ENCODE data around the gene MFAP4. TPM values are rescaled to one million over a fixed set of nuclear protein-coding genes. Genes with fewer than 3 reads are reported as not detected.

MFAP4 gene
- total and polyA plus RNA-seq, 3 experiments from 2014 or later: not detected

DNA sequence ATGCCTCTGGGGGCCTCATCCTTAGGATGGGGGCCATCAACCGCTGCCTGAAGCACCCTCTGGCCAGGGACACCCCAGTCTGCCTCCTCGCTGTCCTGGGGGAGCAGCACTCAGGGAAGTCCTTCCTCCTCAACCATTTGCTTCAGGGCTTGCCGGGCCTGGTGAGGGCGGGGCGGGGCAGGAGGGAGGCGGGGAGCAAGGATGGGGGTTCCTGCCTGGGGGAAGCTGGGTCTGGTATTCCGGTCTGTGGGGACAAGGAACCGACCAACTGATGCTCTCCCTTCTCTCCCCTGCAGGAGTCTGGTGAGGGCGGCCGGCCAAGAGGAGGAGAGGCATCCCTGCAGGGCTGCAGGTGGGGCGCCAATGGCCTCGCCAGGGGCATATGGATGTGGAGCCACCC, 26.0 kb upstream of the MFAP4 start:
- Histone ChIP-seq H3K4me1 (ENCODE audit: insufficient read depth, low read length) (no peaks in the 10 kb centered on the region), H3K36me3 (ENCODE audit: insufficient read depth, low read length) (no peaks in the 10 kb centered on the region), H3K4me3 (ENCODE audit: low read length) (no peak overlapping the region), H3K9me3 (ENCODE audit: low read length) (no peaks in the 10 kb centered on the region), H3K27ac (ENCODE audit: low read depth, low read length) (no peak overlapping the region), H3K27me3 (ENCODE audit: insufficient read depth, low read length, poor library complexity, severe bottlenecking) (no peaks in the 10 kb centered on the region)
- H3K27ac Mint-ChIP-seq: no peak overlapping the region
- no peak overlapping the region for H3K4me3 Mint-ChIP-seq
- DNase-seq: no peak
- H3K27me3 Mint-ChIP-seq: no peaks in the 10 kb centered on the region
- POLR2A ChIA-PET: no interaction called here
- CTCF ChIA-PET: no interaction called here
- no peaks in the 10 kb centered on the region for H3K36me3 Mint-ChIP-seq
- H3K4me1 Mint-ChIP-seq: peaks cover 0 to 6% (median 0%) of the 10 kb centered on the region in 3 donors
- H3K9me3 Mint-ChIP-seq: no peaks in the 10 kb centered on the region

DNA sequence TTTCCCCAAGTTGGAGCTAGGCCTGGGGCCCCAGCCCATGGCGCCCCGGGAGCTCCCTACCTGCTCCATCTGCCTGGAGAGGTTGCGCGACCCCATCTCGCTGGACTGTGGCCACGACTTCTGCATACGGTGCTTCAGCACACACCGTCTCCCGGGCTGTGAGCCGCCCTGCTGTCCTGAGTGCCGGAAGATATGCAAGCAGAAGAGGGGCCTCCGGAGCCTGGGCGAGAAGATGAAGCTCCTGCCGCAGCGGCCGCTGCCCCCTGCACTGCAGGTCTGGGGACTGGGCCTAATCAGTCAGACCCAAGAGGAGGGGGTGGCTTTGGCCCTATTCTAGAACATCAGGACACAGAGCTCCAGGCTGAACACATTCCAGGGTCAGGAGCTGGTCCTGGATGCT, 25.5 kb upstream of the MFAP4 start:
- no peak overlapping the region for H3K4me3 Mint-ChIP-seq
- H3K9me3 Mint-ChIP-seq: no peaks in the 10 kb centered on the region

GRCh38 chr17:19411631-19412030, 24.6 kb upstream of the MFAP4 start:
- no peaks in the 10 kb centered on the region for H3K27me3 ChIP-seq (ENCODE audit: insufficient read depth, low read length, poor library complexity, severe bottlenecking)
- Mint-ChIP-seq H3K27me3 (no peaks in the 10 kb centered on the region), H3K27ac (no peak overlapping the region), H3K4me3 (no peak overlapping the region), H3K9me3 (no peaks in the 10 kb centered on the region), H3K36me3 (no peaks in the 10 kb centered on the region), H3K4me1 (no peaks in the 10 kb centered on the region)
- ChIA-PET CTCF (no interaction called here), POLR2A (no interaction called here)
- H3K9me3 ChIP-seq (ENCODE audit: low read length): no peaks in the 10 kb centered on the region
- no peak overlapping the region for H3K4me3 ChIP-seq (ENCODE audit: low read length)
- DNase-seq: no peak
- H3K4me1 ChIP-seq (ENCODE audit: insufficient read depth, low read length): no peaks in the 10 kb centered on the region
- H3K36me3 ChIP-seq (ENCODE audit: insufficient read depth, low read length): no peaks in the 10 kb centered on the region
- H3K27ac ChIP-seq (ENCODE audit: low read depth, low read length): no peak overlapping the region

More for the DNA sequence above, 25.5 kb upstream of the MFAP4 start:
- Mint-ChIP-seq H3K27ac (no peak overlapping the region), H3K36me3 (no peaks in the 10 kb centered on the region), H3K4me1 (peaks cover 0 to 2% (median 0%) of the 10 kb centered on the region in 3 donors), H3K27me3 (no peaks in the 10 kb centered on the region)
- Histone ChIP-seq H3K4me3 (ENCODE audit: low read length) (no peak overlapping the region), H3K27ac (ENCODE audit: low read depth, low read length) (no peak overlapping the region), H3K4me1 (ENCODE audit: insufficient read depth, low read length) (no peaks in the 10 kb centered on the region), H3K36me3 (ENCODE audit: insufficient read depth, low read length) (no peaks in the 10 kb centered on the region), H3K27me3 (ENCODE audit: insufficient read depth, low read length, poor library complexity, severe bottlenecking) (no peaks in the 10 kb centered on the region), H3K9me3 (ENCODE audit: low read length) (no peaks in the 10 kb centered on the region)
- ChIA-PET POLR2A (no interaction called here), CTCF (no interaction called here)
- no peak for DNase-seq

DNA sequence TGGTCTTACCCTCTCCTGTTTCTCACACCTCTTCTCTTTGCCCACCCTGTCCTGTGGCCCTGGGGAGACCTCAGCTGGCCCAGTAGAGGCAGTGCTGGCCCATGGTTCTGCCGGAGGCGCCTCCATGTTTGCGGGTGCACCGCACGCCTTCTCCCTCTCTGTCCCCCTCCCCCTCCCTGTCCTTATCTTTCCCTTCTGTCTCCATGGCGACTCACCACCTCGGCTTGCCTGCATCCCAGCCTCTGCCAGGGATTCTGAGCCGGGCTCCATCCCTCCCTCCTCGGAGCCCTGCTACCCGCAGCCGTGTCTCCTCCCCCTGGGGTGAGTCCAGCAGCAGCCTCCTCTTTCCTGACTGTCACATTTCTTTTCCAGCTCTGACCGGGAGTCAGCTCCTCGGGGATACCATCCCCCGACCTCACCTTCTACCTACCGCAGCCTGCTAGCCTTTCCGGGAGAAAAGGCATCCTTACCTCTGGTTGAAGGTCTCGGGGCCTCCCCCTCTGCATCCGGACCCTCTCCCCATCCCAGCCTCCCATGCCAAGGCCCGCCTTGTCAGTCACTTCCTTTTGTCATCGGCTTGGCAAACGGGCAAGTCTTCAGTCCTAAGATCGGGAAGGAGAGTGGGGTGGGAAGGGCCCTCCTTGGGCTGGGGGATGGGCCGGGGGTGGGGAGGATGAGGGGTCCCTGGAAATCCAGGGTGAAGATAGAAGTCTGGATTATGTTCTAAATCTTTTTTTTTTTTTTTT, 24.1 kb upstream of the MFAP4 start, which contains the start of gene RNF112:
Gene RNF112, plus strand, starts transcription at position 358 of the 746 bp plus-strand sequence. Its CDS starts 177 bp downstream, at position 535.
- Mint-ChIP-seq H3K4me1 (no peaks in the 10 kb centered on the region), H3K4me3 (no peak within 1 kb of the TSS), H3K27me3 (no peaks in the 10 kb centered on the region), H3K36me3 (no peaks in the 10 kb centered on the region), H3K9me3 (no peaks in the 10 kb centered on the region), H3K27ac (peak within 1 kb of the TSS in 2 of 8 donors; percentile 48 to 51)
- H3K9me3 ChIP-seq (ENCODE audit: low read length): no peaks in the 10 kb centered on the region
- CTCF ChIA-PET: no interaction called here
- no peaks in the 10 kb centered on the region for H3K36me3 ChIP-seq (ENCODE audit: insufficient read depth, low read length)
- H3K27ac ChIP-seq (ENCODE audit: low read depth, low read length): no peak within 1 kb of the TSS
- DNase-seq: no peak
- H3K27me3 ChIP-seq (ENCODE audit: insufficient read depth, low read length, poor library complexity, severe bottlenecking): no peaks in the 10 kb centered on the region
- POLR2A ChIA-PET: no interaction called here
- H3K4me3 ChIP-seq (ENCODE audit: low read length): no peak within 1 kb of the TSS
- no peaks in the 10 kb centered on the region for H3K4me1 ChIP-seq (ENCODE audit: insufficient read depth, low read length)

- POLR2A ChIA-PET: no interaction called here
- H3K9me3 ChIP-seq (ENCODE audit: low read length): no peaks in the 10 kb centered on the region
- Mint-ChIP-seq H3K4me3 (no peak overlapping the region), H3K27me3 (no peaks in the 10 kb centered on the region), H3K36me3 (no peaks in the 10 kb centered on the region), H3K4me1 (no peaks in the 10 kb centered on the region), H3K27ac (peak overlapping the region in 2 of 8 donors; percentile 48 to 51), H3K9me3 (no peaks in the 10 kb centered on the region)
- no peaks in the 10 kb centered on the region for H3K27me3 ChIP-seq (ENCODE audit: insufficient read depth, low read length, poor library complexity, severe bottlenecking)
- no peak for DNase-seq
- H3K4me1 ChIP-seq (ENCODE audit: insufficient read depth, low read length): no peaks in the 10 kb centered on the region
- CTCF ChIA-PET: no interaction called here
- H3K36me3 ChIP-seq (ENCODE audit: insufficient read depth, low read length): no peaks in the 10 kb centered on the region
- no peak overlapping the region for H3K27ac ChIP-seq (ENCODE audit: low read depth, low read length)
- H3K4me3 ChIP-seq (ENCODE audit: low read length): no peak overlapping the region
These were observed 23.1 kb upstream of the MFAP4 start for GRCh38 chr17:19410091-19410490.

DNA sequence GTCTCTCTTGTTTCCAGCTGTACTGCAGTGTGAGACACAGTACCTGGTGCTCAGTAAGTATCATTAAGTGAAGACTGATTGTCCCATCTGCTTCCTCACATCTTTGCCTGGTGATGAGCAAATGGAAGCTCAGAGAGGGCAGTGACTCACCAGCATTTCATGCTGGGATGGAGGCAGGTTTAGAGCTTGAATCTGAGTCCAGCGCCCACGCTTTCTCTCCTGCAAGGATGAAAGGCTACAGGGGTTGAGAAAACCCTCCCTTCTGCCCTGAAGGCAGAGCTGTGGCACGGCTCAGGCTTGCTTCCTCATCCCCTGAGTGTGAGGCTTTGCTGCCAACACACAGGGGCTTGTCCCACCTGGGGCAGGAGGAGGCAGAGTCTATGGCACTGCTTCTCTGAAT, 22.5 kb upstream of the MFAP4 start:
- no peak for DNase-seq
- H3K4me1 ChIP-seq (ENCODE audit: insufficient read depth, low read length): no peaks in the 10 kb centered on the region
- Mint-ChIP-seq H3K4me3 (no peak overlapping the region), H3K27ac (no peak overlapping the region), H3K4me1 (no peaks in the 10 kb centered on the region), H3K36me3 (no peaks in the 10 kb centered on the region), H3K9me3 (no peaks in the 10 kb centered on the region), H3K27me3 (no peaks in the 10 kb centered on the region)
- no peak overlapping the region for H3K4me3 ChIP-seq (ENCODE audit: low read length)
- H3K9me3 ChIP-seq (ENCODE audit: low read length): no peaks in the 10 kb centered on the region
- ChIA-PET CTCF (no interaction called here), POLR2A (no interaction called here)
- no peaks in the 10 kb centered on the region for H3K36me3 ChIP-seq (ENCODE audit: insufficient read depth, low read length)
- H3K27ac ChIP-seq (ENCODE audit: low read depth, low read length): no peak overlapping the region
- no peaks in the 10 kb centered on the region for H3K27me3 ChIP-seq (ENCODE audit: insufficient read depth, low read length, poor library complexity, severe bottlenecking)

GRCh38 chr17:19409066-19409465, 22.1 kb upstream of the MFAP4 start:
- Mint-ChIP-seq H3K4me1 (no peaks in the 10 kb centered on the region), H3K36me3 (peaks cover 0 to 1% (median 0%) of the 10 kb centered on the region in 3 donors), H3K27ac (peak overlapping the region in 1 of 8 donors; percentile 54), H3K4me3 (no peak overlapping the region), H3K27me3 (no peaks in the 10 kb centered on the region), H3K9me3 (no peaks in the 10 kb centered on the region)
- no peaks in the 10 kb centered on the region for H3K9me3 ChIP-seq (ENCODE audit: low read length)
- no peaks in the 10 kb centered on the region for H3K27me3 ChIP-seq (ENCODE audit: insufficient read depth, low read length, poor library complexity, severe bottlenecking)
- no peak for DNase-seq
- POLR2A ChIA-PET: no interaction called here
- CTCF ChIA-PET: interaction anchor here (1.4 kb wide), 1 partner anchor 46 kb away, joined by 3 read pairs; no protein-coding TSS in a partner anchor
- no peak overlapping the region for H3K4me3 ChIP-seq (ENCODE audit: low read length)
- H3K36me3 ChIP-seq (ENCODE audit: insufficient read depth, low read length): no peaks in the 10 kb centered on the region
- H3K4me1 ChIP-seq (ENCODE audit: insufficient read depth, low read length): no peaks in the 10 kb centered on the region
- H3K27ac ChIP-seq (ENCODE audit: low read depth, low read length): no peak overlapping the region

DNA sequence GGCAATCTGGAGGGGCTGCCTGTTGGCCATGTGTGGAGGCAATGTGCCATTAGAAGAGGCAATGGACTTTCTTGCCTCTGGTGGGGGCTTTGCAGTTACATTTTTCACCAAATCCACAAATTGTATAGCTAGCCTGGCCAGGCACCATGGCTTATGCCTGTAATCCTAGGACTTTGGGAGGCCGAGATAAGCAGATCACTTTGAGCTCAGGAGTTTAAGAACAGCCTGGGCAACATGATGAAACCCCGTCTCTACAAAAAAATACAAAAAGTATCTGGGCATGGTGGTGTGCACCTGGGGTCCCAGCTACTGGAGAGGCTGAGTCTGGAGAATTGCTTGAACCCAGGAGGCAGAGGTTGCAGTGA, 21.3 kb upstream of the MFAP4 start:
- CTCF ChIA-PET: interaction anchor here (1.4 kb wide), 1 partner anchor 45 kb away, joined by 3 read pairs; no protein-coding TSS in a partner anchor
- H3K36me3 Mint-ChIP-seq: peaks cover 0 to 1% (median 0%) of the 10 kb centered on the region in 3 donors
- no peak overlapping the region for H3K27ac Mint-ChIP-seq
- Histone ChIP-seq H3K9me3 (ENCODE audit: low read length) (no peaks in the 10 kb centered on the region), H3K27me3 (ENCODE audit: insufficient read depth, low read length, poor library complexity, severe bottlenecking) (no peaks in the 10 kb centered on the region), H3K4me3 (ENCODE audit: low read length) (no peak overlapping the region), H3K27ac (ENCODE audit: low read depth, low read length) (no peak overlapping the region), H3K36me3 (ENCODE audit: insufficient read depth, low read length) (no peaks in the 10 kb centered on the region), H3K4me1 (ENCODE audit: insufficient read depth, low read length) (no peaks in the 10 kb centered on the region)
- DNase-seq: no peak
- H3K4me3 Mint-ChIP-seq: no peak overlapping the region
- H3K4me1 Mint-ChIP-seq: no peaks in the 10 kb centered on the region
- no peaks in the 10 kb centered on the region for H3K27me3 Mint-ChIP-seq
- no peaks in the 10 kb centered on the region for H3K9me3 Mint-ChIP-seq
- POLR2A ChIA-PET: no interaction called here

Measured in CD8-positive, alpha-beta memory T cell (primary cell).